Stimulated activated CD8-positive, alpha-beta memory T cell treated with anti-CD3 and anti-CD28 coated beads, Interleukin-12 subunit alpha, Interleukin-12 subunit beta, amount 100 ng/mL, for 24 hours (primary cell): ENCODE data around the gene FAM163B.

Source experiments
- DNase-seq: peaks from one replicate; pipeline ENCODE4 v3.0.0-alpha.2; 2020; ENCODE audit errors: extremely low read depth

FAM163B gene

DNA sequence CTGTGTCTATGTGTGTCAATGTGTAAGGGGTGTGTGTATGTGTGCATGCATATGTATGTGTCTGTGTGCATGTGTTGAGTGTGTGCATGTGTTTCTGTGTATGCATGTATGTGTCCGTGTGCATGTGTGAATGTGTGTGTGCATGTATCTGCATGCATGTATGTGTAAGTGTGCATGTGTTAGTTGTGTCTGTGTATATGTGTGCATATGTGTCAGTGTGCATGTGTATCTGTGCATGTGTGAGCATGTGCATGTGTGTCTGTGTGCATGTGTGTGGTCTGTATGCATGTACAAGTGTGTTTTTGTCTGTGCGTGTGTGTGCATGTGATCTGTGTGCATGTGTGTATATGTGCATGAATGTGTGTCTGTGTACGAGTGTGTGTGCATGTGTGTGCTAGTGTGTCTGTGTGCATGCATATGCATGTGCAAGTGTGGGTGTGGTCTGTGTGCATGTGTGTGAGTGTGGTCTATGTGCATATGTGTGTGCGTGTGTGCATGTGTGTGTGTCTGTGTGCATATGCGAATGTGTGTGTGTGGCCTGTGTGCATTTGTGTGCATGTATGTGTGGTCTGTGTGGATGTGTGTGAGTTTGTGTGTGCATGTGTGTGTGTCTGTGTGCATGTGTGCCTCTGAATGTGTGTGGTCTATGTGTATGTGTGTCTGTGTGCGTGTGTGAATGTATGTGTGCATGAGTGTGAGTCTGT is 9.6 kb downstream of the FAM163B start:
- no peak for DNase-seq

DNA sequence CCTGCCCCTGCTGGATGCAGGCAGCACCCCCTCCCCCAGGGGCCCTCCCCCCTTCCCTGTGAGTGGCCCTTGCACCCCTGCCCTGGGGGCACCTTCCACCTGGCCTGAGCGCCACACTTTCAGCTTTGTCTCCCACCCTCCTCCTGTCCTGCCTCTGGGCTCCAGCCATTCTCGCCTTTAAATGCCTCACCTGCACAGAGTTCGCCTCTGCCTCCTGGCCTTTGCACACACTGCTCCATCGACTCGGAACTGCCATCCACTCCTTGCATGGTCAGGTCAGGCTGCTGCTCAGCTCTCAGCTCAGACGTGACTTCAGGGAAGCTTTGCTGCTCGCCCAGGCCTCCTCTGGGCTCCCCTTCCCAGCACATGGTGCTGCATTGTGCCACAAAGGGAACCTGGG is 10.2 kb downstream of the FAM163B start:
- DNase-seq: no peak

DNA sequence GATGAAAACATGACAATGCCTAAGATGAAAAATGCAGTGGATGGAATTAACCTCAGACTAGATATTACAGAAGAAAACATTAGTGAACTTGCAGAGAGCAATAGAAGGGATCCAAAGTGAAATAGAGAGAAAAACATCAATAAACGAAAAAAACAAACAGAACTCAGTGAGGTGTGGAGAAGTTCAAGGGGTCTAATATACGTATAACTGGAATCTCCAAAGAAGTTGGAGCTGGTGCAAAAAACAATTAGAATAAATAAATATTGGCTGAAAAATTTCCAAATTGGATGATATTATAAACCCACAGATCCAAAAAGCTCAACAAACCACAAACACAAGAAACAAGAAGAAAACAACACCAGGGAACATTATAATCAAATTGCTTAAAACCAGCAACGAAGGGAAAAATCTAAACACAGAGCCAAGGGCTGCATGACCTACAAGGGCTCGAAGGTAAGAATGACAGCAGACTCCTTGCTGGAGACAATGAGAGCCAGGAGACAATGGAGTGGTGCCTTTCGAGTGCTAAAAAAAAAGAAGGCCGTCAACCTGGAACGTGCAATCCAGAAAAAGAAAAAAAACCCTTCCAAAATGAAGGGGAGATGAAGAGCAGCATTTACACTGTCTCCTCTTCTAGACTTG is 11.8 kb downstream of the FAM163B start:
- no peak for DNase-seq

DNA sequence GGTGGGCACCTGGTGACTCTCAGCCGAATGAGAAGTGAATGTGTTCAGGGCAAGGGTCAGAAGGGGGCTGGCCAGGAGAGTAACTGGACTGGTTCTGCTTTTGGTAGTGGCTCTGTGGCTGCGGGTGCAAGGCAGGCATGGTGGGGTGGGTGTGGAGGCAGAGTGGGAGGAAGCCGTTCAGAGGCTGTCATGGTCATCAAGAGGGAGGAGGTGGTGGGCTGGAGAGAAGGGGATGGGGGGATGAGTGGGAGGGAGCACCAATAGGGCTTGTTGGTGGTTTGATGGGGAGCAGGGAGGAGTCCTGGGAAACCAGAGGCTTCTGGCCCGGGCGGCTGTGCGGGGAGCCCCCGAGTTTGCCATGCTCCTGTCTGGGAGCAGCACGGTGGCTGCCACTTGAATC is 13.3 kb downstream of the FAM163B start:
- no peak for DNase-seq

DNA sequence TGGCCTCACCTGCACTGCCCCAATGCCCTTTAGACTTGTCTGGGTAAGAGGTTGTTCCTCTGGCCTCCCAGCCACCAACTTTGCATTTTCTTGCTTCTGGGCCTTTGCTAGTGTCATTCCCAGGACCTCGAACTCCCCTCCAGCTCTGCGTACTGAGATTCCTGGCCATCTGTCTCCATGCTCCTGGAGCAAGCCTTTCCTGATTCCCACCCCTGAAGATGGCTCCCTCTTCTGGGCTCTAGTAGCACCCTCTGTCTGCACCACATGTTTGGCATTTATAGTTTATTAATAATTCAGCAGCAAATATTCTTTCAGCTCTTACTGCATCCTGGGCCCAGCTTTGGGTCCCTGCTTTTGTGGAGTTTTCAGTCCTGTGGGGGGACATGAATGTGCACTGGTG is 14.9 kb downstream of the FAM163B start:
- no peak for DNase-seq

DNA sequence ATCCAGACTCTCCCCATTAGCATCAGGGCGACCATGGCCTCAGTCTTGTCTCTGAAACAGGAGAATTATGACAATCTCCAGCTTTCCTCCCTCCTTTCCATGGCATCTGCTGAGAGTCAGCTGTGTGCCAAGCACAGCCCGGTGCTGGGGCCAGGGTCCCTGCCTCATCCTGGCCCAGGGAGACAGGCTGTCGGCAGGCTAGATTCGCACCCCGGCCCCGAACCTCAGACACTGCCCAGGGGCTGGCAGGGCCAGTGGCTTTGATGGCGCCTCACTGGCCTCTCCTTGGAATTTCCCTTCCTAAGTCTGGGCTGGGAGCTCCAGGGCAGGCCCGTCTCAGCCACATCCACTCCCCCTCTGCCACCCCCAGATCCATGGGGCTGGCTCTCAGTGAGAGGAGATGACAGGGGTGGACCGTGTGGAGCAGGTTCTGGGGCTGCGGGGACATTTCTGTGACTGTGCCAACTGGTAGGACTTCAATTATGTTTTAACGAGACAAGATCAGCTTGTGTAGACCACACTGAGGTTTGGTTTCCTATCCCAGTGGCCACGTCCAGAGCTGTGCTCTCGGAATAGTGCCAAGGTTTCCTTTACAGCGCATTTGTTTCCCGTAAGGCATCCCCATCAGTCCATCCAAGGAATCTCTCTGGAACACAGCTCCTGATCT is 15.5 kb downstream of the FAM163B start:
- DNase-seq: no peak

DNA sequence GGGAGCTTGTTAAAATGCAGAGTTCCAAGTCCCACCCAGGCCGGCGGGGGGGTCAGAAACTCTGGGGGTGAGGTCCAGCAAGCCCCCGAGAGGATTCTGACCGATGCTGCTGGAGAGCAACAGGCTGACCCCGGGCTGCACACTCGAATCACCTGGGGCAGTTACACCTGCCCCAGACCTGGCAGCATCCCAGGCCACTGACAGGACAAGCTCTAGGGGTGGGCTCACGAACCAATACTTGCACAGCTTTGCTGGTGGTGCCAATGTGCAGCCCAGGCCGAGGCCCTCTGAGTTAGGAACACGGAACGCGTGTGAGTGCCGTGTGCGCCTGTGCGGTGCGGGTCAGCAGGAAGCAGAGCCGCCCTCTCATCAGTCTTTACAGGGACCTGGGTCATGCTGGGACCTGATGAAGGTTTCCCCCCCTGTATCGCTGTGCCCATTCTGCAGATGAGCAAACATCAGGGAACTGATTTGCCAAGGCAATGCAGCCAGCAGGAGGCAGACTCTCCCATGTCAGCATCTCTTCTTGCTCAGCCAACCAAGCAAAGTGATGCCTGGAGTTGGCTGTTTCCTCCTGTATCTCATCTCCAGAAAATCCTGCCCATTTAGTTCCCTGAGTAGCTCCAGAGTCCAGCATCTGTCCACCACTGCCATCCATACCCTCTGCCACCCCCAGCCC is 16.3 kb downstream of the FAM163B start:
- no peak for DNase-seq

DNA sequence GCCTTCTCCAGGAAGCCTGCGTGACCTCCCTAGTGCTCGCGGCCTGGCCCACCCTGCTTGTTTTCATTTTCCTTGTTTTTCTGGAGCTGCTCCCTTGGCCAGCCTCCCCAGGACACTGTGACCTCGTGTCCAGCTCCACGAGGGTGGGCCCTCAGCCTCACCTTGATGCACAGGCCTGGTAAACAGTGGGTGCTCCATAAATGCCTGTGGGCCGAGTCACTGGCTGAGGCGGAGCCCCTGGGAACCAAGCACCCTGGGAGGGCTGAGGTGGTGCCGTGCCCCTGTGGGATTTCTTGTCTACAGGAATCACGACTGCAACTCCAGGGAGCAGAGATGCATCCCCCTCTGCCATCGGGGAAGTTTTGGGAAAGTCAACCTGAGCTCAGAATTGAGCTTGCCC is 17.2 kb downstream of the FAM163B start:
- no peak for DNase-seq

DNA sequence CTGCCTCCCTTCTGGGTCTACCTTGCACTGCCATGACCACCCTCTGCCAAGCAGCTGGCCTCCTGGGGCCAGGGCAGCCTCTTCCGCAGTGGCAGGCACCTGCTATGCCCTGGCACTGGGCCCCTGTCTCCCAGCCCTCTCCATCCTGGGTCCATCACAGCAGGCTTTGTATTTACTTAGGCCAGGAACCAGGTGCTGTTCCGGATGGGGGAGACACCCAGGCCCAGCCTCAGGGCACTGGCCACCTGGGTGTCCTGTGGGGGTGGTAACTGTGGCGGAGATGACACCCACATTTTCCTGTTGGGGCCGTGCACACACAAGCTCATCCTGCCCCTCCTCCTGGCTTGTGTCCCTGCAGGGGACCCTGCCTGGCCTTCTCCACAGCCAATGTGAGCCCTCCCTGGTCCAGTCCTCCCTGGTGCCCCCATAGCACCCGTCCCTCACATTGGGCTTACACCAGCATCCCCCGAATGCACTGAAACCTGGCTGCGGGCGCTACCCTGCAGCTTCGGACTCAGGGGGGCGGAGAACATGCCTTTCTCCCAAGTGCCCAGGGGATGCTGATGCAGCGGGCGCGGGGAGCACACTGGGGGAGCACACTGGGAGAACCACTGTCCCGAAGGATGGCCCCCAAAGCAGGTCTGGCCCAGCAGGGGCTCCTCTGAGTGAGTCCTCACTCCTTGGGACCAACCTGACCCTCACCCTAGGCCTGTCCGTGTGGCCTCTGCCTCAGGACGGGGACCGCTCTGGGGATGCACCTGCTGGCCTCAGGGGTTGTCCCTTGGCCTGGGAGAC is 17.9 kb downstream of the FAM163B start:
- DNase-seq: no peak

DNA sequence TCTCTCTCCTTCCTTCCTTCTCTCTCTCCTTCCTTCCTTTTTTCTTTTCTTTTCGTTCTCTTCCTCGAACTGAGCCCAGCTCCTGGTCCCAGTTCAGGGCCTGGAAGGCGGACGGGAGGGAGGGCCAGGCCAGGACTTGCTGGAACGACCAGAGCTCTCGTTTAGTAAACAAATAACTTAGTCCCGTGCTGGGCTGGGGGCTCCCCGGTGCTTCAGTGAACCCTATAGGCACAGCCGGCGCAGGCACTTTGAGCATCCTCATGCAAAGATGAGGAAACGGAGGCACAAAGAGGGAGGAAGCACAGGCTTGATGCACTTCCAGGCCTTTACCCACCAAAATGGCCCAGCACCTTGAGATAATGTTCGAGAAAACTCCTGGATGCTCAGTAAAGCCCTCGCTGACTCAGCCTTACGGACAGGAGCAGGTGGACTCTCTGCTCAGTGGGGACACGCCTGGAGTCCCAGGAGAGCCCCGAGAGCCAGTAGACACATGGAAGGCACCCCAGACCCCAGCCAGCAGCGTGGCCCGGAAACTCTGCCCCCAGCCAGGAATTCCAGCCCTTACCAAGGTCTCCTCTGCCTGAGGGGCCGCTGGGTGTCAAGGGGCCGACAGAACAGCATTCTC is 18.8 kb downstream of the FAM163B start:
- DNase-seq: no peak

DNA sequence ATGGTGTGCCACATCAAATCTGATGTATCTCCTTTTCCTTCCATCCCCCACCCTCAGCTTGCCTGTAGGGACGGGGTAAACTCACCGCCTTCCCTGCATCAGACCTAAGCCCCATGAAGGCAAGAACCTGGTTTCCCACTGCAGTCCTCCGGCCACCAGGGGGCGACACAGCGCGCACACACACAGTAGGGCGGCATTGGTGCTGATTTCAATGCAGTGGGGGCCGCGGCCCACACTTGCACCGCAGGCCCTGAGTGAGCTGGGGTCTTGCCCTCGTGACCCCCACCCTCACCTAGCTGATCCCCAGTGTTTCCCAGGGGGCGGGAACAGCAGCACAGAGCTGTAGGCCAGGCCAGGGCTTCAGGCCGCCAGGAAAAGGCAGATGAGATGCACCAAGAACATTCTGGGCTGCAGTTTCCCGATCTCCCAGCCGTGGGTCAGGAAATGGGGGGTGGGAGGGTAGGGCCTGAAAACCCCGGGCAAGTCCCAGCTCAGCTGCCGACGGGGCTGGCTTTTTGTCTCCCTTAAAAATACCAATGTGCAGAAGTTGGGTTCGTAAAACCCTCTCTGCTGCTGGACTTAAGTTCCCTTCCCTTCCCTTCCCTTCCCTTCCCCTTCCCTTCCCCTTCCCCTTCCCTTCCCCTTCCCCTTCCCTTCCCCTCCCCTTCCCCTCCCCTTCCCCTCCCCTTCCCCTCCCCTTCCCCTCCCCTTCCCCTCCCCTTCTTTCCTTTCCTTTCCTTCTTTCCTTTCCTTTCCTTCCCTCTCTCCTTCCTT is 19.5 kb downstream of the FAM163B start:
- DNase-seq: no peak

DNA sequence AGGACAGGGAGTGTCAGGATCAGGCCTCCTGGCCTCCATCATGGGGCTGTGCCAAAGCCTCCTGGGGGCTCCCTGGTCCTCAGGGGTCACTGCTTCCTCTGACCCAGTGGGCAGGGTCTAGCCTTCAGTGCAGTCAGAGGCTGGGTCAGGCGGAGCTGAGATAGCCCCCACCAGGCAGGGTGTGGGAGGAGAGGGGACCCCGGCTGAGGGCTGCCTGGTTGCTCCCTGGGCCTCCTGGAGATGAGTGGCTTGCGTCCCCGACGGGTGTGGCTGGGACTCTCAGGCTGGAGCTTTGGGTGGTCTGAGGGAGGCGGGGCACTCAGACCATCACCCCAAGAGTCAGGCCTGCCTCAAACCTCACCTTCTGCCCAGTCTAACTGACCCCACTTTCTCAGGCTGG is 21.7 kb downstream of the FAM163B start:
- no peak for DNase-seq

DNA sequence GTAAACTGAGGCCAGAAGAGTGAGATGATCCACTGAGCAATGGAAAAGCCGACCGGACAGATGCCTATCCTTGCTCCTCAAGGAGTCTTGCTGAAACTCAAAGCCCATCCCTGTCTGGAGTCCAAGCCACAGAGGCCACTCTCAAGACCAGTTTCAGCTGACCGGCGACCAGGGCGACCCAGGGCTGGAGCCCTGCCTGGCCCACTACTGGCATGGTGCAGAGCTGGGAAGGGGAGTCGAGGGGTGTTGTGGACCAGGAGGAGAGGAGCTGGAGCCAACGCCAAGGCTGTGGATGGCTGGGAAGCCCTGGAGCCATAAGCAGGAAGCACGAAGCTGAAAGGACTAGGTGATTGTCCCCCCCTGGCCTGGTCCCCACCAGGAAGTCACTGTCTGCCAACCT is 22.1 kb downstream of the FAM163B start:
- no peak for DNase-seq

DNA sequence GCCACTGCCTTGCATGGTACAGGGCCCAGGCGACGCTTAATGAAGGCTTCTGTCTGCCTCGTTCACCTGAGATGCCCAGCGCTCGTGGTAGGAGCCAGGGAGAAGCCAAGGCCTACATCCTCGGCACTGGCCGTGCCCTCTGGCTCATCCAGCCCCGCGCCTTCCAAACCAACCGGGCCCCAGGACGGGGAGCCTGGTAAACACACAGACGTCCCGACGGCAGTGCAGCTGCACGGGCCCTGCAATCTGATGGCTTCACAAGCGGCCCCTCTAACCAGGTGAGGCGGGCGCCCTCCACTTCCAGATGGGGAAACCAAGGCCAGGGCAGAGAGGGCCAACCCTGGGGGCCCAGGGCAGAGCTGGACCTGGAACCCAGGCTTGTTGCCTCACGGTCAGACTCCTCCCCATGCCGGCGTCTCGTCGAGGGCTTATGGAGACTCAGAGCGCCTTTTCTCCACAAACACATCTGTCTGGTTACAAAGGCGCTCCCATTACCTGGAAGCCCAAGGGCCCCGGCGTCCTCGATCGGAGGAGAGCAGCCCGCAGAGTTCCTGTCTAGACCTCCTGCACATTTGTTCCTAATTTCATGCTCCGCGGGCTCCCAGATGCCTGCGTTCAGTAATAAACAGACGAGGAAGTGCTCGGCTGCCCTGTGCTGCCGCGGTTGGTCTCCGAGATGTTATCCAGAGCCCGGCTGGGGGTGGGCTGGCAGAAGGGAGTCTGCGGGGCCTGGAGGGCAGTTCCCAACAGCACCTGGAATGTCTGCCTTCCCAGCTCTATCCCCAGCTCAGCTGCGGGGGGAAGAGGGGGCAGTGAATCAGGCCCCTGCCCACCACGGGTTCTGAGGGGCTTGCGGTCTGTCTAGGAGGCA is 23.5 kb downstream of the FAM163B start:
- DNase-seq: no peak

DNA sequence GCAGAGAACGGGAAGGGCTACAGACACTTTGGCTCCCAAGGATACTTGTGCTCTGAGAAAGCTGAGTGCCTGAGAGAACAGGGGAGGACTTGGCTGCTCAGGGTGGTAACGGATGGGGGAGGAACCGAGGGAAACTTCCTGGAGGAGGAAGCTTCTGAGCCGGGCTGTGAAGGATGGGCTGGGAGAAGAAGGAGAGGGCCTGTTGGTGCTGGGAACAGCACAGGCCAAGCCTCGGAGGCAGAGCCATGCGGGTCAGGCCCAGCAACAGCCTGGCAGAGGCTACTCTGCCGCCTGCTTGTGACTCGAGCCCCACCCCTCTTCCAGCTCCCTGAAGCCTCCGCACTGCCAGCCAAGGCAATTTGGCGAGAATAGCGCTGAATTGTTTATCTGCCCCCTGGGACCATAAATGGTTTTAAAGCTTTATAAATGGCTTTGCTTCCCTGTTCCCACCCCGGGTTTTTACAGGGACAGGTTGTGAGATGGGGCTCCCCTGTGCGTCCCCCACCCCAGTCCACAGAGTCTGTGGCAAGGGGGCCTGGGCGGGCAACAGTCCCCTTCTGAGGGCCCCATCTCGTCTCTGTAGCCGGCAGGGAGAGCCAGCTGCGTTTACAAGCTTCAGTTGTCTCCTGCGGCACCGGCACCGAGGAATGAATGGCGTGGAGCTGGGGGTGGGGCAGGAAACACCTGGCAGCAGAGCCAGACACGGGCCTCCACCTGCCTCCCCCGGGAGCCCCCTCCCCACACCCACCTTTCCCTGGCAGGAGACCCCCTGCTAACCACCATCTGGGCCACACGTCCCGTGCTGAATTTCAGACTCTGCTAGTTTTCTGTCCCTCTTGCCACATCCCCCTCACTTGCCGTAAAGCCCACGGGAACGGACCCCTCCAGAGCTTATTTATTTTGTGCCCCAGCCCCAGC is 24.4 kb downstream of the FAM163B start:
- DNase-seq: no peak

DNA sequence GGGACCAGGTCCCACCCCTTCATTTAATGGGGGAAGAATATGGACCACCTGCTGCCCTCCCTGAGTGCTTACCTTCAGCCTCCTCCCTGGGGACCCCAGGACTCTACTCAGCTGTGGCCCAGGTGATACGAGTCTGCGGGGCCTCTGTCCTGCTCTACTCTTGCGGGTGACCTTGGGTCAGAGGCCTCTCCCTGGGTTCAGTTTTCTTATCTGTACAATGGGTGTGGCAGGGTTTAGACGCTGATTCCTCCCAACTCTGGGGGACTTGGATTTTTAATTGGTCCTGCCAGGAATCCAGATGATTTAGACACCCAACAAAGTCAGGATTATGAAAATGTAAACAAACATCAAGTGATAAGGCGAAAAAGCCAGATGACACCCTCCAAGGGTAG is 25.0 kb downstream of the FAM163B start:
- no peak for DNase-seq

DNA sequence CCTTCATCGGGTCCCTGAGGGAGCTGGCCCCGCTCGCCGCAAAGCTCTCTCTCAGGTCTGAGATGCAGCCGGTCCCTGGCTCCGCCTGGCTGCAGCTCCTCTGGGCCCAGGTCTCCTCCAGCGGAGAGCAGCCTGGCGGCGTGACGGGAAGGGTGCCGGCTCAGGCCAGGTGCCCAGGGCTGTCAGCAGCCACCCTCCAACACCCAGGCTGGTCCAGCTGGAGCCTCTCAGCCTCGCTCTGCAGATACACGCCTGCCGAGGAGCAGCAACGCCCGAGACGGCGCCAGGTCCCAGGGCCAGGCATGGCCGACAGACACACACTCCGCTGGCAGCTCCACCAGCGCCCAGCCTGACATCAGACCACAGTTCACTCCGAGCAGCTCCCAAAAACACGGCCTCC is 25.6 kb downstream of the FAM163B start:
- DNase-seq: no peak

DNA sequence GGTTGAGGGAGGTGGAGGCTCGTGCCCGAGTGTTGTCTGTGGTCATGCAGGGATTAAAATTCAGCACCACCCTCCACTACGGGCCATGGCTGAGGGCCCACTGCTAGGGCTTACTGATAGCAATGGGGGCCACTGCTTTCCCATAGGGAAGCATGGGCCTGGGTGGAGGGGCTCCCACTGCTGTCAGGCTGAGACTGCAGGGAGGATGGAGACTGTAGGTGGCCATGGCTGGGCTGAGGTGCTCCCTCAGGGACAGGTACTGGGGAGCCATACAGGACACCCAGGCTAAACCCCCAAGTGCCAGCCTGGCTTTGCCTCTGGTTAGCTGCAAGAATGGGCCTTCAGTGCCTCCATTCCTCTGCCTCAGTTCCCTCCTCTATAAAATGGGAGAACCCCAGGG is 26.1 kb downstream of the FAM163B start:
- DNase-seq: no peak
